ENCODE measurements around the gene USP51. TPM values are rescaled to one million over a fixed set of nuclear protein-coding genes. Genes with fewer than 3 reads are reported as not detected.

The USP51 gene
- total and polyA plus RNA-seq, 8 donors = 3.0 to 10.3 (median 9.2) TPM

DNA sequence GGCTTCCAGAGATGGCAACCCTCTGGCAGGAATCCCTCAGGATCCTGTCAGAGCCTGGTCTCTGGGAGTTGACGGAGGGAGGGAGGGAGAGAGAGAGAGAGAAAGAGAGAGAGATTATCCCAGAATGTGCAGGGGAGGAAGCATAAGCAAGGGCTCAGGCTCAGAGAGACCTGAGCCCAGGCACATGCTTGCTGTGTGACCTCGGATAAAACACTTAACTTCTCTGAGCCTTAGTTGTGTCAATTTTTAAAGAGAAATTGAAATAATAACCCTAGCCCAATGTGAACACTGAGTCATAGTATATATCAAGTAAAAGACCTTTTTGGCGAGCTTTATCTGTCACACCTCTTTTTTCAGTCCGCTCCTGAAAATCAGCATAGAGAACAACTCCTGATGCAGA, 473 bp upstream of the USP51 start:
- no peaks in the 10 kb centered on the region for H3K9me3 ChIP-seq
- intact Hi-C loops (cut with DNase I) = no loop called here
- DNase-seq = no peak

DNA sequence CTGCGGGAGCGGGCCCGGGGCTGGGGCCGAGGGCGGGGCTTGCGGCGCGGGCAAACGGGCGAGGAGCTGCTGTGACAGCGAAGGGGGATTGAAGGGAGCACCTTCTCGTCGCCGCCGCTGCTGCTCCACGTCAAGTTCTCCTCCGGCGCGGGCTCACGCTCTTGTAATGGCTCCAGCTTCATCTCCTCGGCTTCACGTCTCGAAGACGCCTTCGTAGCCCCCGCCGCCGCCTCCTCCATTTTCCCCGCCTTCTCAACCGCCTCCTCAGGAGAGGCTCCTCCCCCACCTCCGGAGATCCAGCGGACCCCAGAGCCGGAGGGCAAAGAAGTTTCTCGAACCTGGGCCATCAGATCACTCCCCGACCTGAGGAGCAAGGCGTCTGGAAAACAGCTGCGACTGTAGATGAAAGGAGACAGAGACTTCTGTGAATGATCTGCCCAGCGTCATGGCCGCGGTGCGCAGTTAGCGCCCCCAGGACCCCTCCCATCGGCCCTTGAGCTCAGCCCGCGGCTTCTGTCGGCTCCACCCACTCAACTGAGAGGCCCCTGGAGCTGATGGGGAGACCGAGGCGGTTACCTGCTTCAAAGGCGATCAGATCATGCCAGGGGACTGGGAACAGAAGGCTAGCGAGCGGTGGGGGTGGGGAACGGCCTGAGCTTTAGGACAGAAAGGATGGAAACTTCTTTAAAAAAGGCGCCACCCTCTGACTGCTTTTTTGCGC, 895 bp downstream of the USP51 start:
- no peaks in the 10 kb centered on the region for H3K4me1 ChIP-seq
- peak overlapping the region; percentile 76 to 86 for H3K27ac ChIP-seq
- H3K36me3 ChIP-seq = no peaks in the 10 kb centered on the region
- peak; percentile 83 for ATAC-seq
- DNase-seq = peak; percentile 68 to 83 (median 74)
- no peaks in the 10 kb centered on the region for H3K27me3 ChIP-seq
- H3K4me3 ChIP-seq = peak overlapping the region; percentile 38 to 57
- TF ChIP-seq, protein P1, sequence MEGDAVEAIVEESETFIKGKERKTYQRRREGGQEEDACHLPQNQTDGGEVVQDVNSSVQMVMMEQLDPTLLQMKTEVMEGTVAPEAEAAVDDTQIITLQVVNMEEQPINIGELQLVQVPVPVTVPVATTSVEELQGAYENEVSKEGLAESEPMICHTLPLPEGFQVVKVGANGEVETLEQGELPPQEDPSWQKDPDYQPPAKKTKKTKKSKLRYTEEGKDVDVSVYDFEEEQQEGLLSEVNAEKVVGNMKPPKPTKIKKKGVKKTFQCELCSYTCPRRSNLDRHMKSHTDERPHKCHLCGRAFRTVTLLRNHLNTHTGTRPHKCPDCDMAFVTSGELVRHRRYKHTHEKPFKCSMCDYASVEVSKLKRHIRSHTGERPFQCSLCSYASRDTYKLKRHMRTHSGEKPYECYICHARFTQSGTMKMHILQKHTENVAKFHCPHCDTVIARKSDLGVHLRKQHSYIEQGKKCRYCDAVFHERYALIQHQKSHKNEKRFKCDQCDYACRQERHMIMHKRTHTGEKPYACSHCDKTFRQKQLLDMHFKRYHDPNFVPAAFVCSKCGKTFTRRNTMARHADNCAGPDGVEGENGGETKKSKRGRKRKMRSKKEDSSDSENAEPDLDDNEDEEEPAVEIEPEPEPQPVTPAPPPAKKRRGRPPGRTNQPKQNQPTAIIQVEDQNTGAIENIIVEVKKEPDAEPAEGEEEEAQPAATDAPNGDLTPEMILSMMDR (IDR thresholded peaks at IDR 0.05) = no peak
- no peaks in the 10 kb centered on the region for H3K9me3 ChIP-seq
- intact Hi-C loops (cut with DNase I) = no loop called here

More for the DNA sequence above, 473 bp upstream of the USP51 start:
- Histone ChIP-seq H3K4me3 (peak overlapping the region; percentile 38 to 57), H3K27ac (peak overlapping the region; percentile 76 to 86), H3K27me3 (no peaks in the 10 kb centered on the region), H3K36me3 (no peaks in the 10 kb centered on the region), H3K4me1 (no peaks in the 10 kb centered on the region)
- TF ChIP-seq, protein P1 (IDR thresholded peaks at IDR 0.05) = no peak
- no peak for ATAC-seq

DNA sequence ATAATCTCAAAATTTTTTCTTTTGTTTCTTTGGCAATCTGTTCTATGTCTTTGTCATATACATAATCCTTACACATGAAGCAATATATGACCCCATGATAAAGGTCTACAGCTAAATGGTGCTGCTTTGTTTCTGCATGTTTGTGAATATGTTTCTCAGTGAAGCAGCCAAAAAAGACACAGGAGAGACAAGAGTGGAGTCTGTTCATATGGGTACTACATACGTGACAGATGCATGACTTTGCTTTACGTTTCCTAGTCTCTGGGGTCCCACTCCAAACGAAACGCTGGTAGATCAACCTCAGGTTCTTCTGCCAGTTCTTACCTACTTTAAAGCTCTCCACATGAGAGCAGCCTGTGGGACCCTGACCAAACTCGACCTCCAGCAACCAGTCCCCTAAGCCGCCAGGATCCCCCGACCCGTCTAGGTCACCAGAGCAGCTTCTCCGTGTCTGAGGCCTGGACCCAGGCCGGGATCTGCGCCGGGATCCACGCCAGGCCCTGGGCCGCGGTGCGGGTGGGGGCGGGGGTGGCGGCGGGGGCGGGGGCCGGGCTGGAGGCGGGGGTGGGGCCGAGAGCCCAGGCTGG, 1.5 kb downstream of the USP51 start:
- peak overlapping the region; percentile 76 to 86 for H3K27ac ChIP-seq
- H3K9me3 ChIP-seq = no peaks in the 10 kb centered on the region
- TF ChIP-seq, protein P1 (IDR thresholded peaks at IDR 0.05) = no peak
- intact Hi-C loops (cut with DNase I) = no loop called here
- no peaks in the 10 kb centered on the region for H3K27me3 ChIP-seq
- peak in 1 of 4 donors; percentile 27 for DNase-seq
- no peaks in the 10 kb centered on the region for H3K36me3 ChIP-seq
- H3K4me1 ChIP-seq = no peaks in the 10 kb centered on the region
- no peak for ATAC-seq
- peak overlapping the region in 1 of 2 donors; percentile 57 for H3K4me3 ChIP-seq

DNA sequence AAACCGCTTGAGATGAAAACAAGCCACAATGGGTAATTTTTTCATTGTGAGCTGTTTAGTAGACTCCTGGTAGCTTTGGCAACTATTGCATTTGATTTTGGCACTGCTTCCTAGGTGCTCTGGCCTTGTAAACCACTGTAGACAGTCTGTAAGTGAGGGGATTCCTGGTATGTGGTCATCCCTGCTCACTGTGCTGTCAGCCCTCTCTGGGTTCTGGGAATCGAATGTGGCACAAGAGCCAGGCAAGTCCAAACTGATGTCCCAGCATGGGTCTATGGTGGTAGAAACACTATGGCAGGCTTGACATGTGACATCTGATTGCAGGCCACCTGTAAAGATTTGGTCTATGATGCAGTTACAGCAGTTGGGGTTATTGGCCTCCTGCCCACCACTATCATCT, 2.5 kb downstream of the USP51 start:
- Histone ChIP-seq H3K27me3 (no peaks in the 10 kb centered on the region), H3K9me3 (no peaks in the 10 kb centered on the region), H3K27ac (no peak overlapping the region), H3K36me3 (no peaks in the 10 kb centered on the region), H3K4me1 (no peaks in the 10 kb centered on the region), H3K4me3 (no peak overlapping the region)
- TF ChIP-seq, protein P1 (IDR thresholded peaks at IDR 0.05) = no peak
- intact Hi-C loops (cut with DNase I) = no loop called here
- ATAC-seq = no peak
- no peak for DNase-seq

DNA sequence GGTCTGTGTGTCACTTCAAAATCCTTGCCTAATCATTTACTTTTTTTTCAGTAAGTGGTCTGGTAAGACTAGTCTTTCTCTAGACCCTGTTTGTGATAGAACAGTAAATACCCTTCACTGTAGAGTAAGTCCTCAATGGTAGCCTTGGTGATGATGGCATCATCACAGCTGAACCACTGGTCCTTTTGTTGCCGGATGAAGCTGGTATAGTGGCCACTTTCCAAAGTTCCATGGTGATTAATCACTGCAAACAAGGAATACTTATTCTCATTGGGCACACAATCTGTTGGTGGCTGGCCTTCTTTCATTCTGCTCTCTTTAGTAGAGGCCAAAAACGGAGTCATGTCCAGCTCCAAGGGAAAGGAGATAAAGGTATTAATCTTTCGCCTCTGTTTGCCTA, 2.9 kb downstream of the USP51 start:
- ATAC-seq (no peak), DNase-seq (no peak)
- no peaks in the 10 kb centered on the region for H3K27me3 ChIP-seq
- no peaks in the 10 kb centered on the region for H3K36me3 ChIP-seq
- no peaks in the 10 kb centered on the region for H3K9me3 ChIP-seq
- H3K27ac ChIP-seq = no peak overlapping the region
- TF ChIP-seq, protein P1 (IDR thresholded peaks at IDR 0.05) = no peak
- no peaks in the 10 kb centered on the region for H3K4me1 ChIP-seq
- intact Hi-C loops (cut with DNase I) = no loop called here
- no peak overlapping the region for H3K4me3 ChIP-seq
